HepG2 (cell line): ENCODE results near the gene AKR1B15. TPM values are rescaled to one million over a fixed set of nuclear protein-coding genes. Genes with fewer than 3 reads are reported as not detected.

ENCODE experiments used
- ATAC-seq: fragments of 200-7000 bp; cut with Tn5 transposase; 3 replicates; pipeline ENCODE4 v1.9.1; 2020; ENCODE audit warnings: mild to moderate bottlenecking, moderate library complexity
- BruUV-seq: library from RNA; stranded (reverse); fragments of 400-500 nt; replicated peaks from 2 replicates; lab custom pipeline; 2021; lab: Mats Ljungman, UMichigan
- CTCF ChIA-PET: fragments of 300-600 bp; formaldehyde crosslinking; extraction: SDS; loops from one replicate; lab custom pipeline; 2021; ENCODE audit warnings: low total read pairs, inconsistent platforms, low intra/inter-chr PET ratio; lab: Yijun Ruan, JAX
- POLR2A ChIA-PET: fragments of 350-600 bp; sonication (Branson Sonifier 250); formaldehyde crosslinking; loops from one replicate; lab custom pipeline; 2020; ENCODE audit warnings: antibody characterized with exemption, inconsistent platforms; lab: Yijun Ruan, JAX
- DNase-seq: peaks from one replicate; pipeline ENCODE4 v3.0.0-alpha.2; 2015; ENCODE audit warnings: low spot score
- FAIRE-seq: peaks from 3 replicates; lab custom pipeline; 2011; peaks lifted over from hg19 to GRCh38; lab: Jason Lieb, UNC
- H2AFZ ChIP-seq: one replicate; pipeline ENCODE4 v1.6.1; 2011; ENCODE audit warnings: low read length, inconsistent platforms
- H3K27ac ChIP-seq: fragments of 300-600 bp; 3 replicates; pipeline ENCODE4 v1.8.0; 2011; ENCODE audit warnings: mixed run types, mild to moderate bottlenecking, mixed read lengths, low read length, inconsistent platforms; ENCODE audit not compliant: insufficient read depth; ENCODE audit errors: extremely low read length
- H3K27me3 ChIP-seq, 2 experiments: fragments of 200-600 bp in 1 of 2; 2 replicates in 1 of 2; 3 replicates in 1 of 2; pipeline versions ENCODE4 v1.6.0 to v1.8.0; 2011; ENCODE audit warnings: low read length in 2 of 2, mild to moderate bottlenecking in 2 of 2, moderate library complexity in 2 of 2, inconsistent platforms in 1 of 2; ENCODE audit not compliant: insufficient read depth in 2 of 2, control insufficient read depth in 1 of 2
- H3K36me3 ChIP-seq, 2 experiments: fragments of 200-600 bp in 1 of 2; replicated peaks in 1 of 2; 2 replicates in 1 of 2; 3 replicates in 1 of 2; pipeline versions ENCODE4 v1.5.1 to v1.8.0; 2011; ENCODE audit warnings: low read length in 2 of 2, inconsistent platforms in 1 of 2; ENCODE audit not compliant: insufficient read depth in 2 of 2, control insufficient read depth in 1 of 2
- H3K4me1 ChIP-seq: 2 replicates; pipeline ENCODE4 v1.5.1; 2012; ENCODE audit warnings: low read length, inconsistent platforms; ENCODE audit not compliant: insufficient read depth
- H3K4me2 ChIP-seq: 2 replicates; pipeline ENCODE4 v1.6.0; 2011; ENCODE audit warnings: low read depth, low read length, inconsistent platforms
- H3K4me3 ChIP-seq, 3 experiments: fragments of 200-600 bp in 1 of 3; sonication (generic), shearing (Covaris generic) in 1 of 3; replicated peaks in 1 of 3; 2 replicates each; pipeline ENCODE4 v1.5.1; 2011 to 2016; ENCODE audit warnings: low read length in 3 of 3, inconsistent platforms in 2 of 3, low read depth in 2 of 3, mild to moderate bottlenecking in 2 of 3, control low read depth in 1 of 3, mixed read lengths in 1 of 3; ENCODE audit not compliant: insufficient read depth in 1 of 3
- H3K79me2 ChIP-seq: one replicate; pipeline ENCODE4 v1.6.1; 2011; ENCODE audit warnings: low read length, inconsistent platforms; ENCODE audit not compliant: insufficient read depth
- H3K9ac ChIP-seq: 2 replicates; pipeline ENCODE4 v1.6.0; 2011; ENCODE audit warnings: mild to moderate bottlenecking, low read depth, low read length, inconsistent platforms; ENCODE audit not compliant: insufficient read depth
- H3K9me3 ChIP-seq: 2 replicates; pipeline ENCODE4 v1.5.1; 2012; ENCODE audit warnings: mild to moderate bottlenecking, low read length
- H4K20me1 ChIP-seq: 2 replicates; pipeline ENCODE4 v1.6.0; 2011; ENCODE audit warnings: inconsistent platforms, mild to moderate bottlenecking, low read length, moderate library complexity; ENCODE audit not compliant: insufficient read depth
- BRF2 ChIP-seq: sonication (generic); formaldehyde crosslinking; IDR thresholded peaks from 2 replicates; pipeline ENCODE4 v1.8.1; 2022; ENCODE audit warnings: mild to moderate bottlenecking, missing genetic modification reagents
- HMGXB4 ChIP-seq, 2 experiments: sonication (generic) in 1 of 2; formaldehyde crosslinking in 1 of 2; IDR thresholded peaks; 2 replicates each; pipeline versions ENCODE4 v1.4.0 to v1.6.1; 2018 to 2020; ENCODE audit warnings: missing genetic modification reagents in 2 of 2, borderline replicate concordance in 1 of 2, low read depth in 1 of 2, mild to moderate bottlenecking in 1 of 2, missing biosample characterization in 1 of 2
- IRF2 ChIP-seq: IDR thresholded peaks from 2 replicates; pipeline ENCODE4 v1.6.1; 2018; ENCODE audit warnings: missing genetic modification reagents, missing compliant biosample characterization
- MEF2D ChIP-seq: sonication (generic); formaldehyde crosslinking; IDR thresholded peaks from 2 replicates; pipeline ENCODE4 v1.5.1; 2020; ENCODE audit warnings: mild to moderate bottlenecking, missing genetic modification reagents
- NFATC3 ChIP-seq: sonication (generic); formaldehyde crosslinking; IDR thresholded peaks from 2 replicates; pipeline ENCODE4 v1.5.1; 2020; ENCODE audit warnings: mild to moderate bottlenecking, missing genetic modification reagents
- NR1H2 ChIP-seq: sonication (generic); formaldehyde crosslinking; IDR thresholded peaks from 2 replicates; pipeline ENCODE4 v1.8.1; 2022; ENCODE audit warnings: low read depth, missing genetic modification reagents, borderline replicate concordance
- RBAK ChIP-seq: sonication (generic); formaldehyde crosslinking; IDR thresholded peaks from 2 replicates; pipeline ENCODE4 v1.5.1; 2020; ENCODE audit warnings: mild to moderate bottlenecking, missing genetic modification reagents
- RORA ChIP-seq: sonication (generic); formaldehyde crosslinking; IDR thresholded peaks from 2 replicates; pipeline ENCODE4 v1.5.0; 2020; ENCODE audit warnings: mild to moderate bottlenecking, missing genetic modification reagents, moderate library complexity
- SP4 ChIP-seq: sonication (generic); formaldehyde crosslinking; IDR thresholded peaks from 2 replicates; pipeline ENCODE4 v1.8.1; 2023; ENCODE audit warnings: mild to moderate bottlenecking, missing genetic modification reagents
- ZNF564 ChIP-seq: sonication (generic); formaldehyde crosslinking; IDR thresholded peaks from 2 replicates; pipeline ENCODE4 v1.8.1; 2023; ENCODE audit warnings: mild to moderate bottlenecking, missing genetic modification reagents
- ZNF747 ChIP-seq: sonication (generic); formaldehyde crosslinking; IDR thresholded peaks from 2 replicates; pipeline ENCODE4 v1.8.1; 2023; ENCODE audit warnings: missing genetic modification reagents, mild to moderate bottlenecking, borderline replicate concordance
- ZNF792 ChIP-seq: IDR thresholded peaks from 2 replicates; pipeline ENCODE4 v1.6.1; 2016
- ZNF879 ChIP-seq: sonication (generic); formaldehyde crosslinking; IDR thresholded peaks from 2 replicates; pipeline ENCODE4 v1.8.1; 2023; ENCODE audit warnings: missing genetic modification reagents
- WGBS: methylation state at CpG from one replicate; pipeline ENCODE4 v1.1.6; 2017; ENCODE audit warnings: low lambda C conversion rate; 5-methylcytosine and 5-hydroxymethylcytosine counted together
- in situ Hi-C: cut with HindIII; loops from 2 replicates; pipeline ENCODE4 v1.10.0; 2017; ENCODE audit warnings: low pct_unique_long_range_greater_than_20kb; ENCODE audit not compliant: extremely low pct_ligation_motif_present
- intact Hi-C: fragments of 100-400 bp; cut with micrococcal nuclease; formaldehyde crosslinking; loops from one replicate; pipeline ENCODE4 v1.10.0; 2022; ENCODE audit not compliant: unreplicated experiment
- polyA plus RNA-seq, 8 experiments: library from polyadenylated mRNA; depleted of rRNA in 3 of 8; stranded (reverse) in 7 of 8; unstranded in 1 of 8; fragments of >200 nt; fragmentation: Illumina TruSeq in 4 of 8; extraction: Trizol in 4 of 8; gene quantifications; 2 replicates each; pipeline versions ENCODE4 v1.2.1 to v1.2.3, GENCODE V29; 2011 to 2016; ENCODE audit warnings: low read depth in 4 of 8, missing spikeins in 1 of 8, mixed read lengths in 1 of 8; ENCODE audit not compliant: insufficient read depth in 1 of 8
- total RNA-seq, 5 experiments: library from RNA; depleted of rRNA; stranded (reverse); fragments of >200 nt; fragmentation: Illumina TruSeq; extraction: Trizol; gene quantifications; 2 replicates each; pipeline ENCODE4 v1.2.3, GENCODE V29; 2016; ENCODE audit warnings: low read depth in 1 of 5
- TF ChIP-seq, protein P1 (sequence below): sonication (generic); formaldehyde crosslinking; IDR thresholded peaks from 2 replicates; pipeline ENCODE4 v1.8.0; 2022; ENCODE audit warnings: mild to moderate bottlenecking, missing genetic modification reagents, moderate library complexity
- TF ChIP-seq, protein P2 (sequence below): sonication (generic); formaldehyde crosslinking; IDR thresholded peaks from 2 replicates; pipeline ENCODE4 v1.4.0; 2020; ENCODE audit warnings: missing genetic modification reagents; ENCODE audit errors: not compliant biosample characterization

AKR1B15 gene
- total and polyA plus RNA-seq, 2 of the 13 experiments (the other 11 are each of a cell fraction or from before 2014, with no cell fraction given): 0.77 TPM; not detected in 1

GRCh38 chr7:134502463-134503371 is 46.2 kb upstream of the AKR1B15 start:
- in situ Hi-C loops: no loop called here
- intact Hi-C loops: no loop called here
- FAIRE-seq (no peak), ATAC-seq (no peak), DNase-seq (no peak)
- H3K9ac ChIP-seq: no peak overlapping the region
- no peaks in the 10 kb centered on the region for H3K9me3 ChIP-seq
- H3K4me1 ChIP-seq: no peaks in the 10 kb centered on the region
- H3K27me3 ChIP-seq: 0 out of 5 replicates have a peak, but pooled peaks cover 0 to 4% of the 10 kb centered on the region in 2 experiments
- no peak overlapping the region for H3K27ac ChIP-seq
- no TSS peak for BruUV-seq
- H4K20me1 ChIP-seq: no peaks in the 10 kb centered on the region
- no peak overlapping the region for H2AFZ ChIP-seq
- ChIA-PET CTCF (no interaction called here), POLR2A (no interaction called here)
- no peak overlapping the region for H3K4me2 ChIP-seq
- no peaks in the 10 kb centered on the region for H3K79me2 ChIP-seq
- WGBS: 24% methylated on average over 3 of the region's 3 CpGs
- no peaks in the 10 kb centered on the region for H3K36me3 ChIP-seq
- H3K4me3 ChIP-seq: no peak overlapping the region
- TF ChIP-seq, protein P1, sequence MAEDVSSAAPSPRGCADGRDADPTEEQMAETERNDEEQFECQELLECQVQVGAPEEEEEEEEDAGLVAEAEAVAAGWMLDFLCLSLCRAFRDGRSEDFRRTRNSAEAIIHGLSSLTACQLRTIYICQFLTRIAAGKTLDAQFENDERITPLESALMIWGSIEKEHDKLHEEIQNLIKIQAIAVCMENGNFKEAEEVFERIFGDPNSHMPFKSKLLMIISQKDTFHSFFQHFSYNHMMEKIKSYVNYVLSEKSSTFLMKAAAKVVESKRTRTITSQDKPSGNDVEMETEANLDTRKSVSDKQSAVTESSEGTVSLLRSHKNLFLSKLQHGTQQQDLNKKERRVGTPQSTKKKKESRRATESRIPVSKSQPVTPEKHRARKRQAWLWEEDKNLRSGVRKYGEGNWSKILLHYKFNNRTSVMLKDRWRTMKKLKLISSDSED (CRISPR knock-in tag): no peak
- TF ChIP-seq ZNF564 (CRISPR knock-in tag) (no peak), RBAK (CRISPR knock-in tag) (no peak), HMGXB4 (CRISPR knock-in tag; IDR thresholded peaks at IDR 0.05; ENCODE audit: borderline replicate concordance in 1 of 2, low read depth in 1 of 2) (no peak), ZNF792 (no peak), MEF2D (CRISPR knock-in tag) (no peak), ZNF879 (CRISPR knock-in tag) (no peak), BRF2 (CRISPR knock-in tag) (no peak), NFATC3 (CRISPR knock-in tag) (no peak), NR1H2 (CRISPR knock-in tag) (no peak), SP4 (no peak), ZNF747 (CRISPR knock-in tag) (no peak), RORA (CRISPR knock-in tag) (no peak), IRF2 (no peak)
- TF ChIP-seq, protein P2, sequence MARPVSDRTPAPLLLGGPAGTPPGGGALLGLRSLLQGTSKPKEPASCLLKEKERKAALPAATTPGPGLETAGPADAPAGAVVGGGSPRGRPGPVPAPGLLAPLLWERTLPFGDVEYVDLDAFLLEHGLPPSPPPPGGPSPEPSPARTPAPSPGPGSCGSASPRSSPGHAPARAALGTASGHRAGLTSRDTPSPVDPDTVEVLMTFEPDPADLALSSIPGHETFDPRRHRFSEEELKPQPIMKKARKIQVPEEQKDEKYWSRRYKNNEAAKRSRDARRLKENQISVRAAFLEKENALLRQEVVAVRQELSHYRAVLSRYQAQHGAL: no peak
